Omental fat pad (tissue), 4 donors: ENCODE results near the gene ARPC5L. TPM values are rescaled to one million over a fixed set of nuclear protein-coding genes. Genes with fewer than 3 reads are reported as not detected.

Experiments
- ATAC-seq: fragments of 150-250 bp; one replicate; pipeline ENCODE4 v1.9.1; 2016; ENCODE audit warnings: mild to moderate bottlenecking, moderate library complexity; ENCODE audit not compliant: low FRiP score
- DNase-seq: peaks from one replicate; pipeline ENCODE4 v3.0.0-alpha.2; 2019; ENCODE audit warnings: low spot score
- CTCF ChIP-seq, 3 donors: fragments of 450-650 bp; IDR thresholded peaks; one replicate each; pipeline ENCODE4 v1.5.1; 2016 to 2017; ENCODE audit warnings: antibody characterized with exemption in 3 of 3, mild to moderate bottlenecking in 3 of 3, moderate library complexity in 2 of 3
- total RNA-seq, 4 donors: library from RNA; depleted of rRNA; stranded (reverse); fragments of >200 nt; gene quantifications; one replicate each; pipeline ENCODE4 v1.1.0, GENCODE V29; 2016

Gene ARPC5L
- total RNA-seq, 4 donors from 2014 or later = 21.8 to 55.4 (median 24.7) TPM

- no peak for TF ChIP-seq CTCF (IDR thresholded peaks at IDR 0.05)
- no peak for ATAC-seq
- no peak for DNase-seq
Observed at GRCh38 chr9:124858330-124859046, 3.4 kb upstream of the ARPC5L start.

GRCh38 chr9:124859803-124860581, 1.9 kb upstream of the ARPC5L start:
- DNase-seq = no peak
- ATAC-seq = no peak
- no peak for TF ChIP-seq CTCF (IDR thresholded peaks at IDR 0.05)

GRCh38 chr9:124860582-124861341, 1.2 kb upstream of the ARPC5L start:
- DNase-seq (no peak), ATAC-seq (no peak)
- no peak for TF ChIP-seq CTCF (IDR thresholded peaks at IDR 0.05)

- ATAC-seq = peak; percentile 34
Observed at GRCh38 chr9:124863371-124863871, 1.5 kb downstream of the ARPC5L start.

GRCh38 chr9:124868511-124869465, 6.9 kb downstream of the ARPC5L start:
- TF ChIP-seq CTCF (IDR thresholded peaks at IDR 0.05) = no peak
- ATAC-seq = peak; percentile 91
- peak; percentile 65 for DNase-seq

More at GRCh38 chr9:124863371-124863871, 1.5 kb downstream of the ARPC5L start:
- no peak for DNase-seq
- TF ChIP-seq CTCF (IDR thresholded peaks at IDR 0.05) = no peak

GRCh38 chr9:124869466-124869985, 7.6 kb downstream of the ARPC5L start:
- TF ChIP-seq CTCF (IDR thresholded peaks at IDR 0.05) = no peak
- DNase-seq (no peak), ATAC-seq (peak; percentile 22)
